SU-DHL-6 (cell line): ENCODE data around the gene EPHB3.

Experiments used
- H2AFZ ChIP-seq: fragments of 200-600 bp; sonication (generic); 2 replicates; pipeline ENCODE4 v1.6.1; 2014; ENCODE audit warnings: low read depth, mild to moderate bottlenecking, moderate library complexity, mixed read lengths, antibody characterized with exemption, low read length; ENCODE audit not compliant: severe bottlenecking
- H3F3A ChIP-seq: fragments of 200-600 bp; shearing (Covaris generic); 2 replicates; pipeline ENCODE4 v1.6.0; 2016; ENCODE audit warnings: antibody characterized with exemption, mild to moderate bottlenecking; ENCODE audit not compliant: insufficient read depth
- H3K27ac ChIP-seq: fragments of 200-600 bp; sonication (generic); 2 replicates; pipeline ENCODE4 v1.5.1; 2016; ENCODE audit warnings: low read depth, mild to moderate bottlenecking, low read length, moderate library complexity, mixed read lengths
- H3K27me3 ChIP-seq: fragments of 200-600 bp; sonication (generic), shearing (Covaris generic); 2 replicates; pipeline ENCODE4 v1.6.0; 2014; ENCODE audit warnings: mild to moderate bottlenecking, low read length
- H3K36me3 ChIP-seq: fragments of 200-600 bp; sonication (generic); 2 replicates; pipeline ENCODE4 v1.6.1; 2014; ENCODE audit warnings: mild to moderate bottlenecking, low read length, mixed read lengths
- H3K4me2 ChIP-seq: fragments of 300-600, 200-600 bp; shearing (Covaris generic), sonication (generic); 2 replicates; pipeline ENCODE4 v1.6.0; 2014; ENCODE audit warnings: low read length, low read depth, mild to moderate bottlenecking; ENCODE audit not compliant: poor library complexity, severe bottlenecking
- H3K4me3 ChIP-seq: fragments of 200-600 bp; sonication (generic); 2 replicates; pipeline ENCODE4 v1.5.1; 2014; ENCODE audit warnings: antibody characterized with exemption, low read length, mild to moderate bottlenecking, mixed read lengths; ENCODE audit not compliant: insufficient read depth, poor library complexity, severe bottlenecking
- H3K79me2 ChIP-seq: fragments of 200-600 bp; sonication (generic); 2 replicates; pipeline ENCODE4 v1.6.1; 2014; ENCODE audit warnings: mild to moderate bottlenecking, low read length, moderate library complexity; ENCODE audit not compliant: insufficient read depth
- H3K9ac ChIP-seq: fragments of 200-600 bp; sonication (generic); 2 replicates; pipeline ENCODE4 v1.7.0; 2014; ENCODE audit warnings: mild to moderate bottlenecking, low read length
- H3K9me2 ChIP-seq: fragments of 200-600 bp; sonication (generic); replicated peaks from 2 replicates; pipeline ENCODE4 v1.6.1; 2014; ENCODE audit warnings: low read length; ENCODE audit not compliant: insufficient read depth
- H3K9me3 ChIP-seq: fragments of 200-600 bp; sonication (generic); 2 replicates; pipeline ENCODE4 v1.6.1; 2014; ENCODE audit warnings: low read length, mixed read lengths; ENCODE audit not compliant: insufficient read depth
- H4K20me1 ChIP-seq: fragments of 200-600 bp; sonication (generic); 2 replicates; pipeline ENCODE4 v1.6.1; 2014; ENCODE audit warnings: low read depth, mild to moderate bottlenecking, antibody characterized with exemption, low read length, moderate library complexity, mixed read lengths
- CTCF ChIP-seq: fragments of 200-600 bp; sonication (generic); IDR thresholded peaks from one replicate; pipeline ENCODE4 v1.5.1; 2017; ENCODE audit warnings: antibody characterized with exemption, mild to moderate bottlenecking, low read length, moderate library complexity; ENCODE audit not compliant: insufficient read depth, poor library complexity, severe bottlenecking
- EZH2phosphoT487 ChIP-seq: fragments of 200-600 bp; sonication (generic), shearing (Covaris generic); conservative IDR thresholded peaks from 2 replicates; pipeline ENCODE4 v1.6.1; 2018; ENCODE audit warnings: mild to moderate bottlenecking, antibody characterized with exemption, low read length, moderate library complexity, mixed read lengths

The EPHB3 gene

GRCh38 chr3:184552296-184552695, 9.3 kb upstream of the EPHB3 start:
- H3K79me2 ChIP-seq, result no peaks in the 10 kb centered on the region
- H3K27ac ChIP-seq, result no peak overlapping the region
- H3K9ac ChIP-seq, result no peak overlapping the region
- no peak overlapping the region for H3K4me2 ChIP-seq
- H3K4me3 ChIP-seq, result no peak overlapping the region
- H3K27me3 ChIP-seq, result no peaks in the 10 kb centered on the region
- no peaks in the 10 kb centered on the region for H3K9me3 ChIP-seq
- H2AFZ ChIP-seq, result no peak overlapping the region
- no peaks in the 10 kb centered on the region for H3F3A ChIP-seq
- no peaks in the 10 kb centered on the region for H4K20me1 ChIP-seq
- no peaks in the 10 kb centered on the region for H3K36me3 ChIP-seq
- TF ChIP-seq EZH2phosphoT487 (no peak), CTCF (no peak)
- no peaks in the 10 kb centered on the region for H3K9me2 ChIP-seq

- no peaks in the 10 kb centered on the region for H4K20me1 ChIP-seq
- H3K9me3 ChIP-seq, result no peaks in the 10 kb centered on the region
- no peaks in the 10 kb centered on the region for H3F3A ChIP-seq
- H3K9ac ChIP-seq, result no peak overlapping the region
- H3K27me3 ChIP-seq, result no peaks in the 10 kb centered on the region
- no peak overlapping the region for H3K4me3 ChIP-seq
- no peaks in the 10 kb centered on the region for H3K79me2 ChIP-seq
- no peak overlapping the region for H2AFZ ChIP-seq
- H3K36me3 ChIP-seq, result no peaks in the 10 kb centered on the region
- H3K9me2 ChIP-seq, result no peaks in the 10 kb centered on the region
- H3K4me2 ChIP-seq, result no peak overlapping the region
- TF ChIP-seq CTCF (no peak), EZH2phosphoT487 (no peak)
- H3K27ac ChIP-seq, result no peak overlapping the region
These were observed 8.7 kb upstream of the EPHB3 start for GRCh38 chr3:184552863-184553262.

GRCh38 chr3:184553385-184553784, 8.2 kb upstream of the EPHB3 start:
- TF ChIP-seq EZH2phosphoT487 (no peak), CTCF (no peak)
- H3K36me3 ChIP-seq, result no peaks in the 10 kb centered on the region
- no peaks in the 10 kb centered on the region for H3K27me3 ChIP-seq
- no peak overlapping the region for H3K9ac ChIP-seq
- no peaks in the 10 kb centered on the region for H4K20me1 ChIP-seq
- no peaks in the 10 kb centered on the region for H3K9me3 ChIP-seq
- no peaks in the 10 kb centered on the region for H3K9me2 ChIP-seq
- H3K79me2 ChIP-seq, result no peaks in the 10 kb centered on the region
- H2AFZ ChIP-seq, result no peak overlapping the region
- no peak overlapping the region for H3K4me2 ChIP-seq
- H3K4me3 ChIP-seq, result no peak overlapping the region
- no peaks in the 10 kb centered on the region for H3F3A ChIP-seq
- H3K27ac ChIP-seq, result no peak overlapping the region

- Histone ChIP-seq H3K9ac (no peak overlapping the region), H3K4me2 (no peak overlapping the region), H3K9me3 (no peaks in the 10 kb centered on the region), H3K79me2 (no peaks in the 10 kb centered on the region), H3K9me2 (no peaks in the 10 kb centered on the region), H4K20me1 (no peaks in the 10 kb centered on the region), H3K36me3 (no peaks in the 10 kb centered on the region), H2AFZ (no peak overlapping the region), H3K4me3 (no peak overlapping the region), H3F3A (no peaks in the 10 kb centered on the region), H3K27ac (no peak overlapping the region), H3K27me3 (no peaks in the 10 kb centered on the region)
- TF ChIP-seq CTCF, result no peak
These were observed 7.1 kb upstream of the EPHB3 start for GRCh38 chr3:184554461-184554860.
